ENCODE measurements around the gene CSPG4. TPM values are rescaled to one million over a fixed set of nuclear protein-coding genes. Genes with fewer than 3 reads are reported as not detected.
A peak's percentile ranks its signal among the peaks of the same experiment; 100 is the strongest.
"Not testable (repeated sequence)": the region's sequence is repeated elsewhere in the genome, so short reads cannot be mapped to it uniquely, and the experiment has no call there.

Gene CSPG4
- total and polyA plus RNA-seq, 2 donors: 1.5 to 4.9 TPM

DNA sequence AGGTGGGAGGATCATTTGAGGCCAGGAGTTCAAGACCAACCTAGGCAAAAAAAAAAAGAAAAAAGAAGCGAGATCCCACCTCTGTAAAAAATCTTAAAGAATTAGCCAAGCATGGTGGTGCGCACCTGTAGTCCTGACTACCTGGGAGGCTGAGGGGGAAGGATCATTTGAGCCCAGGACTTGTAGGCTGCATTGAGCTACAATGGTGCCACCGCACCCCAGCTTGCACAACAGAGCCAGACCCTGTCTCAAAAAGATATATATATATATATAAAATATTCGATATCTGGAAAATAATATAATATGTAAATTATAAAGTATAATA lies 71.5 kb downstream of the CSPG4 start:
- Histone ChIP-seq H3K9me3 (ENCODE audit: control insufficient read depth in 2 of 2, insufficient read depth in 1 of 2, low read length in 1 of 2) (no peaks in the 10 kb centered on the region), H3K36me3 (ENCODE audit: control insufficient read depth in 2 of 2, insufficient read depth in 2 of 2, low read length in 1 of 2) (peaks cover 0 to 13% of the 10 kb centered on the region in 2 donors), H3K27ac (ENCODE audit: low read depth in 1 of 2, low read length in 1 of 2) (peak overlapping the region; percentile 91 to 94), H3K27me3 (ENCODE audit: control insufficient read depth in 2 of 2, insufficient read depth in 1 of 2, low read length in 1 of 2) (peaks cover 2 to 11% of the 10 kb centered on the region in 2 donors), H3K4me1 (ENCODE audit: control insufficient read depth in 2 of 2, insufficient read depth in 2 of 2, low read length in 2 of 2) (peaks cover 23 to 26% of the 10 kb centered on the region in 2 donors), H3K4me3 (ENCODE audit: low read length in 2 of 2) (no peak overlapping the region)
- 73% methylated on average over 4 of the region's 4 CpGs for WGBS
- DNase-seq (ENCODE audit: low read depth in 6 of 9, low spot score in 9 of 9): no peak

DNA sequence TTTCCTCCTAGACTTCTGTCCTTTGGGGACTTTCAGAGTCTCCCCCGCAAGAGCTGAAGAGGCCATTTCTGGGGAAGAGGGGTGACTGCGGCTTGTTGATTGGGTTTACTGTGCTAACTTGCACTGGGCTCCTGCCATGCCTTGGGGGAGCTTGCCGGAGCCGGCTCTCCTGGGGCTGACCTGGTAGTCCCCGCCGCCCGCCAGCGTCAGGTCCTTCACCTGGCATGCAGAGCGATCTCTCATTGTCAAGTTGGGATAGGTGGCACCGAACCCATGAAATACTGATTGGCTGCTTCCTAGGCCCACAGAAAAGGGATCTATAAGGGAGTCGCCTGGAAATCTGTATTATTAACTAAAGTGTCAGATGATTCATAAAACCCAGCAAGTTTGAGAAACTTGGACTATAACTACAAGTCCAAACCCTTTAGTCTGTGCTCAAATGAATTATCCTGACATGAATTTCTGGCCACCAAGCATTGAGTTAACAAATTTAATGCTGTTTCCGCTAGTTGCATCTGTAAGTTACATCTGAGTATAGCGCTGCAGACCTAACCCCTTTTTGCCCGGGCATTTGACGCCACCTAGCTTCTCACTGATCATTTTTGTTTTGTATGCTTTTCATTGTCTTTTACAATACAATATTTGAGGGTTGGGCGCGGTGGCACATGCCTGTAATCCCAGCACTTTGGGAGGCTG lies 72.0 kb downstream of the CSPG4 start:
- H3K4me3 ChIP-seq (ENCODE audit: low read length in 2 of 2): peak overlapping the region; percentile 66 to 68
- peaks cover 23 to 26% of the 10 kb centered on the region in 2 donors for H3K4me1 ChIP-seq (ENCODE audit: control insufficient read depth in 2 of 2, insufficient read depth in 2 of 2, low read length in 2 of 2)
- peaks cover 0 to 7% of the 10 kb centered on the region in 2 donors for H3K27me3 ChIP-seq (ENCODE audit: control insufficient read depth in 2 of 2, insufficient read depth in 1 of 2, low read length in 1 of 2)
- peaks cover 0 to 13% of the 10 kb centered on the region in 2 donors for H3K36me3 ChIP-seq (ENCODE audit: control insufficient read depth in 2 of 2, insufficient read depth in 2 of 2, low read length in 1 of 2)
- peak in 8 of 9 donors; percentile 48 to 89 (median 70) for DNase-seq (ENCODE audit: low read depth in 6 of 9, low spot score in 9 of 9)
- 1% methylated on average over 17 of the region's 17 CpGs for WGBS
- H3K27ac ChIP-seq (ENCODE audit: low read depth in 1 of 2, low read length in 1 of 2): peak overlapping the region; percentile 91 to 94
- no peaks in the 10 kb centered on the region for H3K9me3 ChIP-seq (ENCODE audit: control insufficient read depth in 2 of 2, insufficient read depth in 1 of 2, low read length in 1 of 2)

DNA sequence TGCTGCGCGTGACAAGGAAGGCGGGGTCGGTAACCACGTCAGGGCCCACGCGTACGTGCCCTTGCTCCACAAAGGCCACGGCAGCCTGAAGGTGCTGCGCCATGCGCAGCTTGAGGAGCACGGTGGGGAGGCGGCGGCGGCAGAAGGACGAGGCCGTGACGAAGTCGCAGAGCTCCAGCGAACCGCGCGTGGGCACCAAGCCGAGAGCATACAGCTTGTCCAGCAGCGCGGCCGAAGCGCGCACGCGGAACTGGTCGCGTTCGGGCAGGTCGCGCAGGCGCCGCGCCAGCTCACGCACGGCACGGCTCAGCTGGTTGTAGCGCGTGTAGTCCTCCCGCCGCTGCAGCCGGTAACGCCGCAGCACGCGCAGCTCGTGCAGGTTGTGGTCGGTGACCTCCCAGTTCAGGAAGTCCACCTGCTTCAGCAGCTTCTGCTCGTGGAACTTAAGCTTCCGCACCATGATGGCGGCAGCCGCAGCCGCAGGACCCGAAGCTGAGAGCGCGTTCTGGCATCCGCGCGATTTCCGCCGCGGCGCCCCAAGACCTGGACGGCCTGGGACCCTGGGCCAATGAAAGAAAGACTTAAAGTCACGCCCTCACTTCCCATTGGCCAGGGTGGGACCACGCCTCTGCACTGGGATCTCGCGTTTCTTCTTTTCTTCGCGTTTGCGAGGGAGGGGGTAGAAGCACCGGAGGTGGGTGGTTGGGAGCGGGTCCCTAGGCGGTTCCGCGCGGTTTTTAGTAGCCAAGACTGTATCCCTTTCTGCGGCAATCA lies 72.8 kb downstream of the CSPG4 start, which contains the start of gene IMP3:
IMP3 (minus strand) TSS at position 516 of the 774 bp plus-strand sequence; CDS start at position 460, 56 bp downstream.
- peak within 1 kb of the TSS; percentile 91 to 96 for H3K27ac ChIP-seq (ENCODE audit: low read depth in 1 of 2, low read length in 1 of 2)
- WGBS: under 1% methylated on average over 83 of the region's 83 CpGs
- DNase-seq (ENCODE audit: low read depth in 6 of 9, low spot score in 9 of 9): peak; percentile 95 to 99 (median 97)
- peaks cover 0 to 13% of the 10 kb centered on the region in 2 donors for H3K36me3 ChIP-seq (ENCODE audit: control insufficient read depth in 2 of 2, insufficient read depth in 2 of 2, low read length in 1 of 2)
- H3K27me3 ChIP-seq (ENCODE audit: control insufficient read depth in 2 of 2, insufficient read depth in 1 of 2, low read length in 1 of 2): peaks cover 0 to 4% of the 10 kb centered on the region in 2 donors
- H3K4me1 ChIP-seq (ENCODE audit: control insufficient read depth in 2 of 2, insufficient read depth in 2 of 2, low read length in 2 of 2): peaks cover 23 to 26% of the 10 kb centered on the region in 2 donors
- H3K4me3 ChIP-seq (ENCODE audit: low read length in 2 of 2): peak within 1 kb of the TSS; percentile 66 to 68
- no peaks in the 10 kb centered on the region for H3K9me3 ChIP-seq (ENCODE audit: control insufficient read depth in 2 of 2, insufficient read depth in 1 of 2, low read length in 1 of 2)

DNA sequence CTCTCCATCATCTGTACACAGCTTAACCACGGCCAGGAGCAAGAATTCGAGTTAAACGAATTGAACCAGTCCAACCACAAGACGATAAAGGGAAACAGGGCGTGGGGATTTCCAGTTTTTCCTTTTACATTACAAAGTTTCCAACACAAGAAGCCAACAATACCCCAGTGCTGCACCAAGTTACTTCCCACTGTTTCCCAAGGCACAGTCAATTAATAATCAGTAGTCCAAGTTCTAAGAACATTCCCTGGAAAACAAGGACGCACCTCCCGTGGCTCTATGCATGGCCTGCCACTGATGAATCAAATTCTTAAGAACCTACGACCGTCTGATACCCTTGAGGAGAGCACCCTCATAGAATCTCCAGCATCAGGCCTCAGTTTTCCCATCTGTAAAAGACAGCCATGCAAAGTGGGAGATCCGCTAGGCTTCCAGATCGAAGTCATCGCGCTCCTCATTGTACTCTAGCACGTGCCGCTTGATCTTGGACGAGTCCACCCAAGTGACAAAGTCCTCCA lies 73.4 kb downstream of the CSPG4 start:
- Histone ChIP-seq H3K9me3 (ENCODE audit: control insufficient read depth in 2 of 2, insufficient read depth in 1 of 2, low read length in 1 of 2) (no peaks in the 10 kb centered on the region), H3K4me1 (ENCODE audit: control insufficient read depth in 2 of 2, insufficient read depth in 2 of 2, low read length in 2 of 2) (peaks cover 23 to 26% of the 10 kb centered on the region in 2 donors), H3K4me3 (ENCODE audit: low read length in 2 of 2) (peak overlapping the region; percentile 66 to 68), H3K36me3 (ENCODE audit: control insufficient read depth in 2 of 2, insufficient read depth in 2 of 2, low read length in 1 of 2) (peaks cover 0 to 13% of the 10 kb centered on the region in 2 donors), H3K27me3 (ENCODE audit: control insufficient read depth in 2 of 2, insufficient read depth in 1 of 2, low read length in 1 of 2) (peaks cover 0 to 1% of the 10 kb centered on the region in 2 donors), H3K27ac (ENCODE audit: low read depth in 1 of 2, low read length in 1 of 2) (peak overlapping the region; percentile 91 to 96)
- no peak for DNase-seq (ENCODE audit: low read depth in 6 of 9, low spot score in 9 of 9)
- 2% methylated on average over 16 of the region's 16 CpGs for WGBS

DNA sequence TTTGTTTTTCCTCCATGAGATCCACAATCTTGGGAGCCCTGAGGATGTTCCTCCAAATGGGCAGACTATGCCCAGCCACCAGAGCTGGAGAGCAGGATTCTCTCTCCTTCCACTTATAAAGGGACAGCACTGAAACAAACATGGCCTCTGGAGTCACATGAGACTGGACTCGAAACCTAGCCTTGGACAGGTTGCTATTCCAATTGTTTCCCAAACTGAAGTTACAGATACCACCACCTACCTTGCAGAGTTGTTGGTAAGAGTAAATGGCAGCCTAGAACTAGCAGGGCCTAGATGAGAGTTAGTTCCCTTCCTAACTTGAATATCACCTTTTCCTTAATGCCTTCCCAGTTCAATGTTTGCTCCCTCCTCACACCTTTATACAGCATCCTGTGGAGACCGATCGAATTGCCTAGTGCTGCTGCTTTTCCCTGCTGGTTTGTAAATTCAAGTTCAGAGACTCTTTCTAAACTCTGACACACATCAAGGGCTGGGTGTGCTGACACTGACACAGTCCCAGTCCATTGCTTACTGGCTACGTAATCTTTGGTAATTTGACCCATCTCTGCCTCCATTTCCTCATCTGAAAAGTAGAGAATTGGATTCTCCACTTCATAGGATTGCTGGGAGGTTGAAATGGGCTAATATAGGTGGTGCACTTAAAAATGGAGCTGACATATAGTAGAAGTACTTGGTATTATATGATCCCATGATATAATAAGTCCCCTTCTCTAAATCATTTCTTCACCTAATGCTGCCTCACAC lies 75.2 kb downstream of the CSPG4 start:
- Histone ChIP-seq H3K9me3 (ENCODE audit: control insufficient read depth in 2 of 2, insufficient read depth in 1 of 2, low read length in 1 of 2) (no peaks in the 10 kb centered on the region), H3K36me3 (ENCODE audit: control insufficient read depth in 2 of 2, insufficient read depth in 2 of 2, low read length in 1 of 2) (peaks cover 0 to 13% of the 10 kb centered on the region in 2 donors), H3K4me3 (ENCODE audit: low read length in 2 of 2) (no peak overlapping the region), H3K27ac (ENCODE audit: low read depth in 1 of 2, low read length in 1 of 2) (no peak overlapping the region), H3K27me3 (ENCODE audit: control insufficient read depth in 2 of 2, insufficient read depth in 1 of 2, low read length in 1 of 2) (no peaks in the 10 kb centered on the region), H3K4me1 (ENCODE audit: control insufficient read depth in 2 of 2, insufficient read depth in 2 of 2, low read length in 2 of 2) (peaks cover 23 to 26% of the 10 kb centered on the region in 2 donors)
- WGBS: 73% methylated on average over 4 of the region's 4 CpGs
- DNase-seq (ENCODE audit: low read depth in 6 of 9, low spot score in 9 of 9): no peak

DNA sequence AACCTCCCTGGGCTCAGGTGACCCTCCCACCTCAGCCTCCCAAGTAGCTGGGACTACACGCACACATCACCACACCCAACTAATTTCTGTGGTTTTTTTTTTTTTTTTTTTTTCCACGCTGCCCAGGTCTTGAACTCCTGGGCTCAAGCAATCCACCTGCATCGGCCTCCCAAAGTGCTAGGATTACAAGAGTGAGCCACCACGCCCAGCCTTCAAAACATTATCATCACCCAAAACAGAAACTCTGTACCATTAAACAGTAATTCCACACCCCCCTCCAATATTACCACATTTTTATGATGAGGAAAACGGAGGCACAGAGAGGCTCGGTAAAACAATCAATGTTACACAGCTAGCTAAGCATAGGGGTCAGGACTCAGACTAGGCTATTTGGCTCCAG lies 76.6 kb downstream of the CSPG4 start:
- Histone ChIP-seq H3K9me3 (ENCODE audit: control insufficient read depth in 2 of 2, insufficient read depth in 1 of 2, low read length in 1 of 2) (no peaks in the 10 kb centered on the region), H3K4me3 (ENCODE audit: low read length in 2 of 2) (no peak overlapping the region), H3K36me3 (ENCODE audit: control insufficient read depth in 2 of 2, insufficient read depth in 2 of 2, low read length in 1 of 2) (peaks cover 0 to 13% of the 10 kb centered on the region in 2 donors), H3K4me1 (ENCODE audit: control insufficient read depth in 2 of 2, insufficient read depth in 2 of 2, low read length in 2 of 2) (peaks cover 22 to 23% of the 10 kb centered on the region in 2 donors), H3K27ac (ENCODE audit: low read depth in 1 of 2, low read length in 1 of 2) (no peak overlapping the region), H3K27me3 (ENCODE audit: control insufficient read depth in 2 of 2, insufficient read depth in 1 of 2, low read length in 1 of 2) (no peaks in the 10 kb centered on the region)
- DNase-seq (ENCODE audit: low read depth in 6 of 9, low spot score in 9 of 9): no peak
- WGBS: 94% methylated on average over 6 of the region's 6 CpGs

DNA sequence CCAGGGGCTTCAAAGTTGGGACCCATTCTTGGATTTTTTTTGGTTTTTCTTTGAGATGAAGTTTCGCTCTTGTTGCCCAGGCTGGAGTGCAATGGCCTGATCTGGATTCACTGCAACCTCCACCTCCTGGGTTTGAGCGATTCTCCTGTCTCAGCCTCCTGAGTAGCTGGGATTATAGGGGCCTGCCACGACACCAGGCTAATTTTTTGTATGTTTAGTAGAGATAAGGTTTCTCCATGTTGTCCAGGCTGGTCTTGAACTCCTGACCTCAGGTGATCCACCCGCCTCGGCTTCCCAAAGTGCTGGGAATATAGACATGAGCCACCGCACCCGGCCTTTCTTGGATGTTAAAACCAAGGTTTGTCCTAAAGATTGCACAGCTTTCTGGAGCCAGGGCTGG lies 78.7 kb downstream of the CSPG4 start:
- 97% methylated on average over 7 of the region's 7 CpGs for WGBS
- not testable (repeated sequence) for H3K27ac ChIP-seq (ENCODE audit: low read depth in 1 of 2, low read length in 1 of 2); H3K9me3 ChIP-seq (ENCODE audit: control insufficient read depth in 2 of 2, insufficient read depth in 1 of 2, low read length in 1 of 2); H3K4me3 ChIP-seq (ENCODE audit: low read length in 2 of 2); DNase-seq (ENCODE audit: low read depth in 6 of 9, low spot score in 9 of 9); H3K27me3 ChIP-seq (ENCODE audit: control insufficient read depth in 2 of 2, insufficient read depth in 1 of 2, low read length in 1 of 2)
- Histone ChIP-seq H3K4me1 (ENCODE audit: control insufficient read depth in 2 of 2, insufficient read depth in 2 of 2, low read length in 2 of 2) (peaks cover 12 to 16% of the 10 kb centered on the region in 2 donors), H3K36me3 (ENCODE audit: control insufficient read depth in 2 of 2, insufficient read depth in 2 of 2, low read length in 1 of 2) (peaks cover 0 to 13% of the 10 kb centered on the region in 2 donors)

DNA sequence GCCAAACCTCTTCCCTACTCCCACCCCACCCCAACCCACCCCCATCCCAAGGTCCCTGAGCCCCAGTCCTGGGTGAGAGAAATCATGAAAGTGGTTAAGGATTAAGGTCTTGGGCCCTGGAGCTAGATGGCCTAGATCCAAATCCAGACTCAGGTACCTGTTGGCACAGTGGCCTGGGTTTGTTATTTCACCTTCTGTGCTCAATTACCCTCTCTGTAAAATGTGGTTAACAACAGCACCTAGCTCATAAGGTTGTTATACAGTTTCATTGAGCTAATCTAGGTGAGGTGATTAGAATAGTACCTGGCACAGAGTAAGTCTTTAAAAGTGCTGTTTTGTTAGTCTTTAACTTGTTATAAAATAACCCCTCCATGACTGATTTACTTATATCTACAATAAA lies 80.7 kb downstream of the CSPG4 start:
- Histone ChIP-seq H3K9me3 (ENCODE audit: control insufficient read depth in 2 of 2, insufficient read depth in 1 of 2, low read length in 1 of 2) (no peaks in the 10 kb centered on the region), H3K27me3 (ENCODE audit: control insufficient read depth in 2 of 2, insufficient read depth in 1 of 2, low read length in 1 of 2) (no peaks in the 10 kb centered on the region), H3K4me3 (ENCODE audit: low read length in 2 of 2) (no peak overlapping the region), H3K4me1 (ENCODE audit: control insufficient read depth in 2 of 2, insufficient read depth in 2 of 2, low read length in 2 of 2) (peaks cover 0 to 8% of the 10 kb centered on the region in 2 donors), H3K27ac (ENCODE audit: low read depth in 1 of 2, low read length in 1 of 2) (no peak overlapping the region), H3K36me3 (ENCODE audit: control insufficient read depth in 2 of 2, insufficient read depth in 2 of 2, low read length in 1 of 2) (no peaks in the 10 kb centered on the region)
- DNase-seq (ENCODE audit: low read depth in 6 of 9, low spot score in 9 of 9): no peak
